GDM1 (cell line): Measurements from ENCODE around the gene IGFBP1.

Experiments
- DNase-seq: peaks from one replicate; lab custom pipeline; 2025; lab: John Stamatoyannopoulos, UW

Gene IGFBP1

DNA sequence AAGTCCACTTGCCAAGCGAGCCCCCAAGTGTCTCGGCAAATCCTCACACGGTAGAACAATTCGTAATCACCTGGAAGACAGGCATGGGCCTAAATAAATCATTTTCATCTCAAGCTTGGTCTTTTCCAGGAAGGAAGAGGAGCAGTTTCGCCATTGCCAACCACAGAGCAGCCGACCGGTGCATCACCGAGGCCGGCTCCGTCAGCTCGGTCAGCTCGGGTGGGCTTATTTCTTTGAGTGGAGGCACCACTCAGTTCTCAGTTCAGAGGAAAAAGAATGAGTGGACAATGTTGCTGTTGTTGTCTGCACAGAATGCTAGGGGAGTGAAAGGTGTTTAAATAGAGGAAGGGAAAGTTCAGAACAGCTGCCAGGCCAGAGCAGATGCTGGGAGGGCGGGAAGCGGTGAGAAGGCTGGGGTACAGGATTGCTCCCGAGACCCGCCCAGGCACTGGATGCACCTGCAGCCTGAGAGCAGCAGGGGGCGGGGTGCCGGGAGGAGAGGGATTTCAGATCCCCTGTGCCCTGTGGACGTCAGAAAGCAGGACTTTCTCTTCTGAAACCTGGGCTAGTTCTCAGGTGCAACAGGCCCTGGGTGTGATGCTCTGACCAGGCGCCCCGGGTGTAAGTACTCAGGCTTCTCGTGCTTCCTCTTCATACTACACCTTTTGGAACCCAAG lies 50.5 kb downstream of the IGFBP1 start:
- no peak for DNase-seq

DNA sequence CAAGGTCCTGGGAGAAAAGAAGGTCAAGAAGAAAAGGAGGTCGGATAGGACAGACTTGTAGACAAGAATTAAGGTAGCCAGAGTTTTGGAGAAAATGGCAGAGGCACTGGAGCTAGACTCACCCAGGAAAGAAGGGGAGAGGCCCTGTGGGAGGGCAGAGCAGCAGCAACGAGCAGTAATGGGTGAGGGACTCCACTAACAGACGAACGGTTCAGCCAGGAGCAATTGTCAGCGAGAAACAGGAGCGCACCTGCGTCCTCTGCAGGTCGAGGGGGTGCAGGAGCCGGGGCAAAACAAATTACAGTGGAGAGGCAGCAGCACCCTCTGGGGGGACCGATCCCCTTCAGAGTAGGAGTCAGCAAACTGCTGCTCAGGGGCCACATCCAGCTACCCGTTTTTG lies 51.3 kb downstream of the IGFBP1 start:
- no peak for DNase-seq

DNA sequence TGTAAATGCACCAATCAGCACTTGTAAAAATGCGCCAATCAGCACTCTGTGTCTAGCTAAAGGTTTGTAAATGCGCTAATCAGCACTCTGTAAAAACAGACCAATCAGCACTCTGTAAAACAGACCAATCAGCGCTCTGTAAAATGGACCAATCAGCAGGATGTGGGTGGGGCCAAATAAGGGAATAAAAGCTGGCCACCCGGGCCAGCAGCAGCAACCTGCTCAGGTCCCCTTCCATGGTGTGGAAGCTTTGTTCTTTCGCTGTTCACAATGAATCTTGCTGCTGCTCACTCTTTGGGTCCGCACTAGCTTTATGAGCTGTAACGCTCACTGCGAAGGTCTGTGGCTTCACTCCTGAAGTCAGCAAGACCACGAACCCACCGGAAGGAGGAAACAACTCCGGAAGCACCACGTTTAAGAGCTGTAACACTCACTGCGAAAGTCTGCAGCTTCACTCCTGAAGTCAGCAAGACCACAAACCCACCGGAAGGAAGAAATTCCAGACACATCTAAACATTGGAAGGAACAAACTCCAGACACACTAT lies 52.0 kb downstream of the IGFBP1 start:
- DNase-seq, result peak; percentile 69

DNA sequence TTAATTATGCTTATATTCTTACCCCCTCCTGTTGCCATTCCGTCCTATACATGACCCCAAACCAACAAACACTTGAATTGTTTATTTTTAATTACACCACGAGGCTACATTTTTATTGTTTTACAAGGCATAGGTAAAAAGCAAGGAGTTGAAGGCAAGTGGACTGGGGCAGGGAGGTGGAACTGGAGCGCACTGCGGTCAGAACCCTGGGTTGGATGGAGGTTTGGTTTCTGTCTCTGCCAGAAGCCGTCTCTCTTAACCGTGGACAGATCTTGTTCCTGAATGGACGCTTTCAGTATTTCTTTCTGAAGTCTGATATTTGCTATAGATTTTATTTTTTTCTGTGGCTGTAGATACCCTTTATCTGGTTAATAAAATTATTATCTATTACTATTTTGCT lies 52.7 kb downstream of the IGFBP1 start:
- no peak for DNase-seq
